Measurements from ENCODE around the gene MAB21L3.

The MAB21L3 gene

GRCh38 chr1:116127123-116127847, 16.1 kb downstream of the MAB21L3 start:
- no peak for TF ChIP-seq TEAD4 (IDR thresholded peaks at IDR 0.05)
- TF ChIP-seq CEBPB (IDR thresholded peaks at IDR 0.05): no peak
- TF ChIP-seq RAD21 (IDR thresholded peaks at IDR 0.05; ENCODE audit: low read depth): no peak
- TF ChIP-seq EGR1 (IDR thresholded peaks at IDR 0.05): no peak
- TF ChIP-seq REST (IDR thresholded peaks at IDR 0.05; ENCODE audit: low read depth): no peak
- TF ChIP-seq ZBTB7A (IDR thresholded peaks at IDR 0.05; ENCODE audit: low read depth): no peak
- TF ChIP-seq EP300 (IDR thresholded peaks at IDR 0.05; ENCODE audit: borderline replicate concordance): no peak
- TF ChIP-seq, protein P1, sequence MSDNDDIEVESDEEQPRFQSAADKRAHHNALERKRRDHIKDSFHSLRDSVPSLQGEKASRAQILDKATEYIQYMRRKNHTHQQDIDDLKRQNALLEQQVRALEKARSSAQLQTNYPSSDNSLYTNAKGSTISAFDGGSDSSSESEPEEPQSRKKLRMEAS (IDR thresholded peaks at IDR 0.05): no peak
- no peak for TF ChIP-seq TCF12 (IDR thresholded peaks at IDR 0.05; ENCODE audit: low read depth)
- no peak for TF ChIP-seq FOXM1 (IDR thresholded peaks at IDR 0.05; ENCODE audit: borderline replicate concordance, low read depth)
- TF ChIP-seq CREB1 (IDR thresholded peaks at IDR 0.05; ENCODE audit: low read depth): no peak
- TF ChIP-seq USF1 (IDR thresholded peaks at IDR 0.05): no peak
- TF ChIP-seq YY1 (IDR thresholded peaks at IDR 0.05; ENCODE audit: low read depth): no peak
- no peak for TF ChIP-seq TAF1 (IDR thresholded peaks at IDR 0.05; ENCODE audit: low read depth)

DNA sequence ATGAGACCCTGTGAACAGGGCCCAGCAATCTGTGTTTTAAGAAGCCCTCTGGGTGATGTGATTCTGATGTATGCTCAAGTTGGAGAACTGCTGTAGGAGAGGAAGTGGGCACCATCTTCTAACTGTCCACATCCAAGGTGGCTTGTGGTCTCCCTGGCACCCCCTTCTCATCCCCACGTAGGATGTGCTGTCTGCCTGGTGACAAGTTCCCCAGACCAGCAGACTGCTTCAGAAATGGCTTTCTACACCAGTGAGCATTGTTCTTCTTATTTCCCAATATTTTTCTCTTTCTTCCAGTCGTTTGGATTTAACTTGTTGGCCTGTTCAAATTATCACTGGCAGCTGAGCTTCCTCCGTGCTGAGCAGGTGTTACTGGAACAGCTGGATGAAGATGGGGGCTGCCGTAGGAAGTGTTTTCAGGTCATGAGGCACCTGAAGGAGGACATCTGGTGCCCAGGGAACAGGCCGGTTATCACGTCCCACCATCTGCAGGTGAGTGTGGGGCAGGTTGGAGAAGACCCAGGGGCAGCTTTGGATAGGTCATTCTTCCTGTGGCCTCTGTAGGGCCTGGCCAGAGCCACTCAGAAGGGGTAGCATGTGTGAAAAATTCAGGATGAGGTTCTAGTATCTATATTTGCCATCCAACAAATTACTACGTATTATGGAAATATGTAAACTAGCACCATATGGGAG, 16.8 kb downstream of the MAB21L3 start:
- TF ChIP-seq TAF1 (IDR thresholded peaks at IDR 0.05; ENCODE audit: low read depth): no peak
- no peak for TF ChIP-seq NFIC (IDR thresholded peaks at IDR 0.05)
- TF ChIP-seq ZBTB7A (IDR thresholded peaks at IDR 0.05; ENCODE audit: low read depth): no peak
- TF ChIP-seq USF1 (IDR thresholded peaks at IDR 0.05): no peak
- TF ChIP-seq, protein P1 (IDR thresholded peaks at IDR 0.05): no peak
- TF ChIP-seq EGR1 (IDR thresholded peaks at IDR 0.05): no peak
- TF ChIP-seq CREB1 (IDR thresholded peaks at IDR 0.05; ENCODE audit: low read depth): no peak
- no peak for TF ChIP-seq TEAD4 (IDR thresholded peaks at IDR 0.05)
- TF ChIP-seq EP300 (IDR thresholded peaks at IDR 0.05; ENCODE audit: borderline replicate concordance): no peak
- TF ChIP-seq FOXM1 (IDR thresholded peaks at IDR 0.05; ENCODE audit: borderline replicate concordance, low read depth): no peak
- no peak for TF ChIP-seq CEBPB (IDR thresholded peaks at IDR 0.05)
- no peak for TF ChIP-seq TCF12 (IDR thresholded peaks at IDR 0.05; ENCODE audit: low read depth)
- no peak for TF ChIP-seq YY1 (IDR thresholded peaks at IDR 0.05; ENCODE audit: low read depth)

DNA sequence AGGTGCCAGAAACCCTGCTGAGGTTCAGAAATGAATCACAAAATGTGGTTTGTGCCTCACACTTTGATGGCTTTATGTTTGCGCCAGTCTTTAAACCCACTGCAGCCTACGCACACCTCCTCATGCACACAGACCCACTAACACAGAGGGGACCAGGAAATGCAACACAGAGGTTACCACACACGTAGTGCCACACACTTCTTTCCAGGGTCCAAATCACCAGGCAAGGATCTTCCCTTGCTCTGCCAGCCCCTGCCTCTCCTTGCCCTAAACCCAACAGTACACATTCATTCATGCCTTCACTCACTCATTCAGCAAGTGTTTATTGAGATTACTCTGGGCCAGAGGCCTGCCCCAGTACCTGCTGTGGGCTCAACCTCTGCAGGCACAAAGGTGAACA, 17.5 kb downstream of the MAB21L3 start:
- no peak for TF ChIP-seq REST (IDR thresholded peaks at IDR 0.05; ENCODE audit: low read depth)
- no peak for TF ChIP-seq TCF12 (IDR thresholded peaks at IDR 0.05; ENCODE audit: low read depth)
- TF ChIP-seq ZBTB7A (IDR thresholded peaks at IDR 0.05; ENCODE audit: low read depth): no peak
- TF ChIP-seq EP300 (IDR thresholded peaks at IDR 0.05; ENCODE audit: borderline replicate concordance): no peak
- TF ChIP-seq, protein P1 (IDR thresholded peaks at IDR 0.05): no peak
- TF ChIP-seq FOXM1 (IDR thresholded peaks at IDR 0.05; ENCODE audit: borderline replicate concordance, low read depth): no peak
- TF ChIP-seq YY1 (IDR thresholded peaks at IDR 0.05; ENCODE audit: low read depth): no peak
- no peak for TF ChIP-seq RAD21 (IDR thresholded peaks at IDR 0.05; ENCODE audit: low read depth)

- TF ChIP-seq RAD21 (IDR thresholded peaks at IDR 0.05; ENCODE audit: low read depth): no peak
- no peak for TF ChIP-seq CREB1 (IDR thresholded peaks at IDR 0.05; ENCODE audit: low read depth)
- TF ChIP-seq NFIC (IDR thresholded peaks at IDR 0.05): no peak
- TF ChIP-seq YY1 (IDR thresholded peaks at IDR 0.05; ENCODE audit: low read depth): no peak
- TF ChIP-seq FOXM1 (IDR thresholded peaks at IDR 0.05; ENCODE audit: borderline replicate concordance, low read depth): no peak
These were observed 18.3 kb downstream of the MAB21L3 start for GRCh38 chr1:116129537-116129936.

GRCh38 chr1:116130356-116130755, 19.2 kb downstream of the MAB21L3 start:
- TF ChIP-seq TAF1 (IDR thresholded peaks at IDR 0.05; ENCODE audit: low read depth) (no peak), CEBPB (IDR thresholded peaks at IDR 0.05) (no peak), TCF12 (IDR thresholded peaks at IDR 0.05; ENCODE audit: low read depth) (no peak), ZBTB7A (IDR thresholded peaks at IDR 0.05; ENCODE audit: low read depth) (no peak), FOXM1 (IDR thresholded peaks at IDR 0.05; ENCODE audit: borderline replicate concordance, low read depth) (no peak), USF1 (IDR thresholded peaks at IDR 0.05) (no peak), CREB1 (IDR thresholded peaks at IDR 0.05; ENCODE audit: low read depth) (no peak), REST (IDR thresholded peaks at IDR 0.05; ENCODE audit: low read depth) (no peak), YY1 (IDR thresholded peaks at IDR 0.05; ENCODE audit: low read depth) (no peak), RAD21 (IDR thresholded peaks at IDR 0.05; ENCODE audit: low read depth) (no peak), TEAD4 (IDR thresholded peaks at IDR 0.05) (no peak)
- TF ChIP-seq, protein P1 (IDR thresholded peaks at IDR 0.05): no peak

Measured in Ishikawa (cell line).